Measurements from ENCODE around the gene S1PR1.
"Not testable (repeated sequence)": the region's sequence is repeated elsewhere in the genome, so short reads cannot be mapped to it uniquely, and the experiment has no call there.

GRCh38 chr1:101188968-101189367 is 47.9 kb upstream of the S1PR1 start:
- not testable (repeated sequence) for TF ChIP-seq CREB5 (CRISPR knock-in tag; IDR thresholded peaks at IDR 0.05; ENCODE audit: low read depth); BACH2 (CRISPR knock-in tag; IDR thresholded peaks at IDR 0.05; ENCODE audit: borderline replicate concordance); POU6F1 (CRISPR knock-in tag; IDR thresholded peaks at IDR 0.05; ENCODE audit: borderline replicate concordance, low read depth); PATZ1 (CRISPR knock-in tag; IDR thresholded peaks at IDR 0.05; ENCODE audit: borderline replicate concordance); ARNTL (CRISPR knock-in tag; IDR thresholded peaks at IDR 0.05; ENCODE audit: borderline replicate concordance, low read depth); GLIS3 (CRISPR knock-in tag; IDR thresholded peaks at IDR 0.05); TSHZ2 (CRISPR knock-in tag; IDR thresholded peaks at IDR 0.05); CSRNP3 (CRISPR knock-in tag; IDR thresholded peaks at IDR 0.05); ZFP30 (CRISPR knock-in tag; IDR thresholded peaks at IDR 0.05)
